ENCODE measurements around the gene ST6GAL1. TPM values are rescaled to one million over a fixed set of nuclear protein-coding genes. Genes with fewer than 3 reads are reported as not detected.

The ST6GAL1 gene
- total RNA-seq, 2 experiments from 2014 or later, result 84.6 to 99.2 TPM

- no peaks in the 10 kb centered on the region for H3K27me3 Mint-ChIP-seq
- no peaks in the 10 kb centered on the region for H3K36me3 Mint-ChIP-seq (ENCODE audit: low read depth)
- DNase-seq (no peak), ATAC-seq (no peak)
- intact Hi-C loops (cut with micrococcal nuclease), result no loop called here
- H3K27ac Mint-ChIP-seq, result no peak overlapping the region
- CTCF ChIA-PET, result interaction anchor here (1.6 kb wide), 1 partner anchor 15 kb away, joined by 3 read pairs; no protein-coding TSS in a partner anchor
- POLR2A ChIA-PET, result interaction anchor here (1.3 kb wide), 1 partner anchor 33 kb away, joined by 4 read pairs; no protein-coding TSS in a partner anchor
- TF ChIP-seq CTCF (IDR thresholded peaks at IDR 0.05), result no peak
- no peak overlapping the region for H3K4me3 Mint-ChIP-seq
- H3K4me1 Mint-ChIP-seq (ENCODE audit: low read depth), result peaks cover 4% of the 10 kb centered on the region
- H3K9me3 Mint-ChIP-seq, result no peaks in the 10 kb centered on the region
Measured at GRCh38 chr3:186895406-186895805, 34.9 kb upstream of the ST6GAL1 start.

GRCh38 chr3:186896006-186896405 lies 34.3 kb upstream of the ST6GAL1 start:
- H3K27me3 Mint-ChIP-seq, result no peaks in the 10 kb centered on the region
- no peak for DNase-seq
- H3K4me1 Mint-ChIP-seq (ENCODE audit: low read depth), result peaks cover 10% of the 10 kb centered on the region
- ATAC-seq, result no peak
- ChIA-PET POLR2A (interaction anchor here (1.3 kb wide), 1 partner anchor 34 kb away, joined by 4 read pairs; no protein-coding TSS in a partner anchor), CTCF (interaction anchor here (0.7 to 1.6 kb wide), 3 partner anchors 14 to 46 kb away, joined by 3 read pairs; no protein-coding TSS in a partner anchor)
- H3K4me3 Mint-ChIP-seq, result no peak overlapping the region
- H3K27ac Mint-ChIP-seq, result no peak overlapping the region
- no peaks in the 10 kb centered on the region for H3K36me3 Mint-ChIP-seq (ENCODE audit: low read depth)
- intact Hi-C loops (cut with micrococcal nuclease), result no loop called here
- no peaks in the 10 kb centered on the region for H3K9me3 Mint-ChIP-seq
- TF ChIP-seq CTCF (IDR thresholded peaks at IDR 0.05), result no peak

- Mint-ChIP-seq H3K9me3 (no peaks in the 10 kb centered on the region), H3K4me3 (no peak overlapping the region), H3K4me1 (ENCODE audit: low read depth) (peaks cover 14% of the 10 kb centered on the region), H3K36me3 (ENCODE audit: low read depth) (no peaks in the 10 kb centered on the region), H3K27ac (no peak overlapping the region), H3K27me3 (no peaks in the 10 kb centered on the region)
- no peak for TF ChIP-seq CTCF (IDR thresholded peaks at IDR 0.05)
- POLR2A ChIA-PET, result no interaction called here
- no peak for ATAC-seq
- no peak for DNase-seq
- intact Hi-C loops (cut with micrococcal nuclease), result no loop called here
- CTCF ChIA-PET, result interaction anchor here (1.1 kb wide), 1 partner anchor 13 kb away, joined by 3 read pairs; no protein-coding TSS in a partner anchor
Measured at GRCh38 chr3:186896875-186897274, 33.5 kb upstream of the ST6GAL1 start.

GRCh38 chr3:186901135-186901734 lies 29.1 kb upstream of the ST6GAL1 start:
- intact Hi-C loops (cut with micrococcal nuclease), result no loop called here
- ChIA-PET CTCF (interaction anchor here (0.8 to 1.4 kb wide), 3 partner anchors 52 to 264 kb away, joined by 3 read pairs; no protein-coding TSS in a partner anchor), POLR2A (no interaction called here)
- Mint-ChIP-seq H3K27ac (peak overlapping the region; percentile 63), H3K4me3 (no peak overlapping the region), H3K4me1 (ENCODE audit: low read depth) (peaks cover 18% of the 10 kb centered on the region), H3K27me3 (no peaks in the 10 kb centered on the region), H3K9me3 (peaks cover 32% of the 10 kb centered on the region), H3K36me3 (ENCODE audit: low read depth) (peaks cover 25% of the 10 kb centered on the region)
- DNase-seq (no peak), ATAC-seq (peak; percentile 79)
- no peak for TF ChIP-seq CTCF (IDR thresholded peaks at IDR 0.05)

GRCh38 chr3:186902154-186902553 lies 28.2 kb upstream of the ST6GAL1 start:
- CTCF ChIA-PET, result interaction anchor here (0.7 kb wide), 1 partner anchor 15 kb away, joined by 3 read pairs; no protein-coding TSS in a partner anchor
- peaks cover 18% of the 10 kb centered on the region for H3K4me1 Mint-ChIP-seq (ENCODE audit: low read depth)
- TF ChIP-seq CTCF (IDR thresholded peaks at IDR 0.05), result no peak
- no peak overlapping the region for H3K27ac Mint-ChIP-seq
- POLR2A ChIA-PET, result no interaction called here
- no peak for ATAC-seq
- H3K27me3 Mint-ChIP-seq, result no peaks in the 10 kb centered on the region
- H3K9me3 Mint-ChIP-seq, result peaks cover 40% of the 10 kb centered on the region
- H3K36me3 Mint-ChIP-seq (ENCODE audit: low read depth), result peaks cover 29% of the 10 kb centered on the region
- no peak for DNase-seq
- H3K4me3 Mint-ChIP-seq, result no peak overlapping the region
- intact Hi-C loops (cut with micrococcal nuclease), result no loop called here

All from activated CD8-positive, alpha-beta T cell treated with anti-CD3 and anti-CD28 coated beads for 36 hours (primary cell).